ENCODE data around the gene IL10RA.
"Not testable (repeated sequence)": the region's sequence is repeated elsewhere in the genome, so short reads cannot be mapped to it uniquely, and the experiment has no call there.

The IL10RA gene

GRCh38 chr11:117993988-117994745, 8.0 kb downstream of the IL10RA start:
- no peak for DNase-seq

GRCh38 chr11:117995472-117995871, 9.3 kb downstream of the IL10RA start:
- no peak for DNase-seq

DNA sequence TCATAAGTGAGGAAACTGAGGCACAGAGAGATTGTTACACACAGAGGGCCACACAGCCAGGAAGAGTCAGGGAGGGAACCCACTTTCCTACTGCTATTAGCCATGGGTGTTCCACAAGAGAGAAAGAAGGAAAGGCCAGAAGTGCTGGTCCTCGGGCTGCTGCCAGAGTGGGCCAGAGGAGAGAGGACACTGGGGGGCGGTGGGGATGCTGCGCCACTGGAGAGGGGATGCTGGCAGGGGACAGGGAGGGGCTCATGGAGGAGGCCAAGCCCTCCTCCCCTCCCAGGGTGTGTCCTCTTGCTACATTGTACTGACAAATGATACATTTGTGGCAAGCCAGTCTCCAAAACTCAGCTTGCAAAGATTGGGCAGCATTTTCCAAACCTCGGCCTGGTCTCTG, 9.9 kb downstream of the IL10RA start:
- DNase-seq = no peak

DNA sequence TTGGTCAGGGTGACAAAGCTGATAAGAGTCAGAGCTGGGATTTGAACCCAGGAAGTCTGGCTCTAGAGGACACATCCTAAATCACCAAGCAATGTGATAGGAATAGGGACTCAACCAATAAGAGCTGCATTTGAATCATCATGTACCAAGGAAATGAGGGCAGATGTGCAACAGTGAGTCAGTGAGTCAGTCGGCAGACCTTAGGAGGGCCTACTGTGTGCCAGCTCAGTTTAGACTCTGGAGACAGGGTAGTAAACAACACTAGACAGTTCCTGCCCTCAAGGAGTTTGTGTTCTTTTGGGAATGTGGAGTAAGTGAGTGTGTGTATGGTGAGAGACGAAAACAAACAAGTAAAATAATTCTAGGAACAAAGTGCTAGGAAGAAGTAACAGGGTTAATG, 11.2 kb downstream of the IL10RA start:
- no peak for DNase-seq

GRCh38 chr11:117997823-117998579, 11.8 kb downstream of the IL10RA start:
- no peak for DNase-seq

DNA sequence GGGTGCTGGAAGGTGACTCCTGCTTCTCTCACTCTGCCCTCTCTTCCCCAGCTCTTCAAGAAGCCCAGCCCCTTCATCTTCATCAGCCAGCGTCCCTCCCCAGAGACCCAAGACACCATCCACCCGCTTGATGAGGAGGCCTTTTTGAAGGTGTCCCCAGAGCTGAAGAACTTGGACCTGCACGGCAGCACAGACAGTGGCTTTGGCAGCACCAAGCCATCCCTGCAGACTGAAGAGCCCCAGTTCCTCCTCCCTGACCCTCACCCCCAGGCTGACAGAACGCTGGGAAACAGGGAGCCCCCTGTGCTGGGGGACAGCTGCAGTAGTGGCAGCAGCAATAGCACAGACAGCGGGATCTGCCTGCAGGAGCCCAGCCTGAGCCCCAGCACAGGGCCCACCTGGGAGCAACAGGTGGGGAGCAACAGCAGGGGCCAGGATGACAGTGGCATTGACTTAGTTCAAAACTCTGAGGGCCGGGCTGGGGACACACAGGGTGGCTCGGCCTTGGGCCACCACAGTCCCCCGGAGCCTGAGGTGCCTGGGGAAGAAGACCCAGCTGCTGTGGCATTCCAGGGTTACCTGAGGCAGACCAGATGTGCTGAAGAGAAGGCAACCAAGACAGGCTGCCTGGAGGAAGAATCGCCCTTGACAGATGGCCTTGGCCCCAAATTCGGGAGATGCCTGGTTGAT, 12.6 kb downstream of the IL10RA start:
- no peak for DNase-seq

DNA sequence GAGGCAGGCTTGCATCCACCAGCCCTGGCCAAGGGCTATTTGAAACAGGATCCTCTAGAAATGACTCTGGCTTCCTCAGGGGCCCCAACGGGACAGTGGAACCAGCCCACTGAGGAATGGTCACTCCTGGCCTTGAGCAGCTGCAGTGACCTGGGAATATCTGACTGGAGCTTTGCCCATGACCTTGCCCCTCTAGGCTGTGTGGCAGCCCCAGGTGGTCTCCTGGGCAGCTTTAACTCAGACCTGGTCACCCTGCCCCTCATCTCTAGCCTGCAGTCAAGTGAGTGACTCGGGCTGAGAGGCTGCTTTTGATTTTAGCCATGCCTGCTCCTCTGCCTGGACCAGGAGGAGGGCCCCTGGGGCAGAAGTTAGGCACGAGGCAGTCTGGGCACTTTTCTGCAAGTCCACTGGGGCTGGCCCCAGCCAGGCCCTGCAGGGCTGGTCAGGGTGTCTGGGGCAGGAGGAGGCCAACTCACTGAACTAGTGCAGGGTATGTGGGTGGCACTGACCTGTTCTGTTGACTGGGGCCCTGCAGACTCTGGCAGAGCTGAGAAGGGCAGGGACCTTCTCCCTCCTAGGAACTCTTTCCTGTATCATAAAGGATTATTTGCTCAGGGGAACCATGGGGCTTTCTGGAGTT, 13.3 kb downstream of the IL10RA start:
- no peak for DNase-seq

DNA sequence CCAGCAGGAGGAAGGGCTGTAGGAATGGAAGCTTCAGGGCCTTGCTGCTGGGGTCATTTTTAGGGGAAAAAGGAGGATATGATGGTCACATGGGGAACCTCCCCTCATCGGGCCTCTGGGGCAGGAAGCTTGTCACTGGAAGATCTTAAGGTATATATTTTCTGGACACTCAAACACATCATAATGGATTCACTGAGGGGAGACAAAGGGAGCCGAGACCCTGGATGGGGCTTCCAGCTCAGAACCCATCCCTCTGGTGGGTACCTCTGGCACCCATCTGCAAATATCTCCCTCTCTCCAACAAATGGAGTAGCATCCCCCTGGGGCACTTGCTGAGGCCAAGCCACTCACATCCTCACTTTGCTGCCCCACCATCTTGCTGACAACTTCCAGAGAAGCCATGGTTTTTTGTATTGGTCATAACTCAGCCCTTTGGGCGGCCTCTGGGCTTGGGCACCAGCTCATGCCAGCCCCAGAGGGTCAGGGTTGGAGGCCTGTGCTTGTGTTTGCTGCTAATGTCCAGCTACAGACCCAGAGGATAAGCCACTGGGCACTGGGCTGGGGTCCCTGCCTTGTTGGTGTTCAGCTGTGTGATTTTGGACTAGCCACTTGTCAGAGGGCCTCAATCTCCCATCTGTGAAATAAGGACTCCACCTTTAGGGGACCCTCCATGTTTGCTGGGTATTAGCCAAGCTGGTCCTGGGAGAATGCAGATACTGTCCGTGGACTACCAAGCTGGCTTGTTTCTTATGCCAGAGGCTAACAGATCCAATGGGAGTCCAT, 14.1 kb downstream of the IL10RA start:
- no peak for DNase-seq

GRCh38 chr11:118000850-118001228, 14.6 kb downstream of the IL10RA start:
- no peak for DNase-seq

DNA sequence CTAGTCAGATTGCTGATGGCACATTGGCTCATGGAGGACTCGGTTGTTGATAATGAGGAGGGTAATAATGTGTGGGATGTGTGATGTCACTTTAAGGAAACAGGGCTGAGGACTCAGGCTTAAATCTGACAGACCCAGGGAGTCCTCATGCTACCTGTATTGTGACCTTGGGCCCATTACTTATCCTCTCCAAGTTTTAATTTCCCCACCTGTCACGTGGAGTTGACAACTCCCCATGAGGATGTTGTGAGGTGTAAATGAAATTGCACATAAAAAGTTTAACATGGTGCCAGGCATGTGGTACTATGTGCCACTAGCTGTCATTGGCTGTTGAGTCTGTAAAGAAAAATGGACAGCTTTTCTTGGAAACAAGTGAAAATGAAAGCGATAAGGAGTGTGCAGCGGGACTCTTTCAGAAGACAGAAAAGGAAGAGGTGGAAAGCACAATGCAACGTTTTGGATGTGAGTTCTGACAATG, 15.3 kb downstream of the IL10RA start:
- no peak for DNase-seq

- DNase-seq = no peak
These were observed 15.9 kb downstream of the IL10RA start for GRCh38 chr11:118002010-118002540.

- DNase-seq = peak; percentile 56
These were observed 16.6 kb downstream of the IL10RA start for GRCh38 chr11:118002541-118003423.

DNA sequence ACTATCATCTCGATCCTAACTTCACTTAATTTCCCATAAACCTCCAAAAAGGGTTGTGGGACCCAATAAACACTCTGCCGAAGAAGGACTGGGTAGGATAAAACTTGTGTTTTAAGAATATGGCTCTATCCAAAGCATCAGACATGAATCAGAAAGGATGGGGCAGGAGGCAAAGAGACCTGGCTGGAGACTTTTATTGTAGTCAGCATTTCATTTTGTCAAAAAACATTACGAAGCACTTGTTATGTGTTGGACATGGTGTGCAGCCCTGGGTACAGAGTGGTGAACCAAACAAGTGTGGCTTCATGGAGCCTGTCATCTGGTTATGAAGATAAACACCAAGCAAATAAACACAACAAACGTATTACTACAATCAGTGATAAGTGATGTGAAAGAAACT, 17.3 kb downstream of the IL10RA start:
- no peak for DNase-seq

DNA sequence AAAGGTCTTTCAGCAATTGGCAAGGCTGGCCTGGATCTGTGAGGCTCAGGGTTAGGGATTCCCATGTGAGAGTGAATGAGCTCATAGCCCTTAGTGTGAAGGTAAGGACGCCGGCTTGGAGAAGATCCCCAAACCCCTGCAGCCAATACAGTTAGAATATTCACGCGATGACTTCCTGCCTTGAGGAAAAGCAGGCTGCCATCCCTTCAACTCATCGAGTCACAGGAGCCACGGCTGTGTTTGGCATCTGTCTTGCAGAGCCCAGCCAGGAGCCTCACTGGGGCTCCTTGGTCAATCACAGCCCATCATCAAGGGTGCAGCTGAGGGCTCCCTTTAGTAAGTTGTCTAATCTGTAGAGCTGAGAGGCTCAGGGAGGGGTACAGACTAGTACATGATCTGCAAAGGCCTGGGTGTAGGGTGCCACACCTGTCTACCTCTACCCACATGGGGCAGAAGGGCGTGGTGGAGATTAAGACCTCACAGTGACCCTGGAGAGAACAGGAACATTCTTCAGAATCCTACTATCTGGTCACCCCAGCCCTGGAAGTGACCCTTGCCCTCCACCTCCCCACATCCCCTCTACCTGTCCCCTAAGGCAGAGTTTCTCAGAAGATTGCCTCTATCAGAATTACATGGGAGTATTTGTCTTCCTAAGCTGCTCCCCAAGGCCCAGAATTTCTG, 18.5 kb downstream of the IL10RA start:
- DNase-seq = no peak

DNA sequence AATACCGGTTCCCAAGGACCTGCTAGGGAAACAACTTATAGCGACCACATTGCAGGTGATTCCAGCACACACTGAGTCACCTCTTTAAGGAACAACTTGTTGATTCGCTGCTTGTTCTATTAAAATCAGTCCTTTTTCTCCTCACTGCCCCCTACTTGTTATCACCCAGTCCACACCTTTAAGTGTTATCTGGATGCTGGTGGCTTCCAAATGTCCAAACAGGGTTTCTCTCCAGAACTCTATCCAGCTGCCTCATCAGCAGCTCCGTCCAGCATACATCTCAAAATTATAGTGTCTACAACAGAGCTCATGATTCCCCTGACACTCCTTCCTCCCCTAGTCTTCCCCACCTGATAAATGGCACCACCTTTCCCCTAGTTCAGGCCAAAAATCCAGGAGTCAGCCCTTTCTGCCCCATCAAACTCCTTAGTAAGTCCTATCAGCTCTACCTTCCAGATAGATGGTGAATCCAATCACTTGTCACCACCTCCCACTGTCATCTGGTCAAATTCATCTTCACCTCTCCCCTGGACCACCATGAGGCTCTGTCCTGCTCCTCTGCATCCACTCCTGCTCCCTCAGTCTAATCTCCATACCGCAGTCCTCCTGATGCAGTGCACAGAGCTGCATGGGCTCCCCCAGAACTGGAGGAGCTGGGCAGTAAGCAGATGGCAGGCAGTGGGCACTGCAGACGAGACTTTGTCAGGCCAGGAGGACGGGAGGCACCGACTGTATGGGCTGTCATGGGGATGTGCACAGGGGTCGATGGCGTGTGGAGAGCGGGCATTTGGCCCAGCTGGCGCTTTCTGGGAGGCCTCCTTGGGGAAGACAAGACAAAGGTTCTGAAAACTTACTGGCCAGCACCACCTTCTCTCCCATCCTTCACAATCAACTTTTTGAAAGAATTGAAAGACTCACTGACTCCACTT, 19.3 kb downstream of the IL10RA start:
- DNase-seq = no peak

- no peak for DNase-seq
These were observed 19.9 kb downstream of the IL10RA start for GRCh38 chr11:118006153-118006534.

DNA sequence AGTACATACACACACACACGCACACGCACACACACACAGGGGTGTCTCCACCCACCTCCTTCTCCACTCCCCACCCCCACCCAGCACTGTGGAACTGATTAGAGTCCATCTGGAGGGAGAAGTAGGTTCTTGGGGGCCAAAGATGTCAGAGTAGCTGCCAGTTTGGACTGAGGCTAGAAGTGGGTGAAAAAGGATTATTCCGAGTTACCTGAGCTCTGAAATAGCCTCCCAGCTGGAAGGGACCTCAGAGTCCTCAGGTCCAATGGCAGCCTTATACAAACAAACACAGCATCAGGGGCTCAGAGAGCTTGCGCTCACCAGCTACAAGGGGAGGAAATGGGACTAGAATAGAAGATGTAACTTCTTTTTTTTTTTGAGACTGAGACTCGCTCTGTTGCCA, 20.8 kb downstream of the IL10RA start:
- DNase-seq = no peak

DNA sequence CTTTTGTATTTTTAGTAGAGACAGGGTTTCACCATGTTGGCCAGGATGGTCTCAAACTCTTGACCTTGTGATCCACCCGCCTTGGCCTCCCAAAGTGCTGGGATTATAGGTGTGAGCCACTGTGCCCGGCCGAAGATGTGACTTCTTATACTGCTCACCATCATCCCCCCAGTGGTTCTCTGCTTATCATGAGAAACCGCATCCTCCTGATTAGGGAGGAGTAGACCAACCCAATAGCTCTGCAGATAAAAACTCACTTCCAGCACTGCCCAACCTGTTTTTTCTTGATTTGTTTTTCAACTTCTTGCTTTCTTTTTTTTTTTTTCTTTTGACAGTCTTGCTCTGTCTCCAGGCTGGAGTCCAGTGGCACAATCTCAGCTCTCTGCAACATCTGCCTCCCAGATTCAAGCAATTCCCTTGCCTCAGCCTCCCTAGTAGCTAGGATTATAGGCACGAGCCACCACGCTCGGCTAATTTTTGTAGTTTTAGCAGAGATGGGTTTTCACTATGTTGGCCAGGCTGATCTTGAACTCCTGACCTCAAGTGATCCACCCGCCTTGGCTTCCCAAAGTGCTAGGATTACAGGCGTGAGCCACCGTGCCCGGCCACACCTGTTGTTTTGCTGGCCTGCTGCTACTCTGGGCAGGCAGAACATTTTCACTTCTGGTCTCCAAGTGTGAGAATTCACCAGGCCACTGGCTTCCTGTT, 21.5 kb downstream of the IL10RA start:
- not testable (repeated sequence) for DNase-seq
